GM19035 (cell line): ENCODE measurements around the gene SFTA2.
"Not testable (repeated sequence)": the region's sequence is repeated elsewhere in the genome, so short reads cannot be mapped to it uniquely, and the experiment has no call there.

Source experiments
- ATAC-seq: cut with Tn5 transposase; IDR thresholded peaks from one replicate; pipeline ENCODE4 v1.9.1; 2021; ENCODE audit not compliant: unreplicated experiment

SFTA2 gene

DNA sequence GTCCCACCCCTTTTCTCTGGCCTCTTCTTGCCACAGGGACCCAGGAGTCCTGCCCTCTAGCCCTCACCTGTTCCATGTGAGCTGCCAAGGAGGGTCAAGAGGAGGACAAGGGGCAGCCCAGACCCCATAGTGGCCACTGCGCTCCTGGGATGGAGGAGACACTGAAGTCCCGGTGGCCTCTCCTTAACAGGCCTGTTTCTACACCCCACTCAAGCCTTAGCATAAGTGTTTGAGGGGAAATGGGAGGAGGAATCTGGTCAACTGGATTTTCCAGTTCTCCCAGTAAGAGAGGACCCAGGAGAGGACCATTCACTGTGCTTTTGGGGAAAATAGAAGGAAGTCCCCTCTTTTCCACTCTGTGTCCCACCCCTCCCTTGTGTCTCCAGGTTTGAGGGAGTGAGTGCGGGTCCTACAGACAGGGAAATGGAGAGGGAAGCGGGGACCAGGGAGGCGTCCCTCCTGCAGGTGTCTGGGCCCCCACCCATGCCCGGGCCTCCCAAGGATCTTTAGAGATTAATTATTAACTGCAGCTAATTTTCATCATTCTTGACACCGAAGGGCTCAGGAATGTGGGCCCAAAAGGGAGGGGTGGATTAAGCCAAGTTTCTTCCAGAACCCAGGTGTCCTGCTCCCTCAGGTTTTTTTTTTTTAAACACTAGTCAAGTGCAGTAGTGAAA is at the start of gene SFTA2:
Gene SFTA2 (minus strand): TSS at position 202 of the 677 bp plus-strand sequence. CDS start 74 bp downstream, at position 128.
- ATAC-seq, result no peak

DNA sequence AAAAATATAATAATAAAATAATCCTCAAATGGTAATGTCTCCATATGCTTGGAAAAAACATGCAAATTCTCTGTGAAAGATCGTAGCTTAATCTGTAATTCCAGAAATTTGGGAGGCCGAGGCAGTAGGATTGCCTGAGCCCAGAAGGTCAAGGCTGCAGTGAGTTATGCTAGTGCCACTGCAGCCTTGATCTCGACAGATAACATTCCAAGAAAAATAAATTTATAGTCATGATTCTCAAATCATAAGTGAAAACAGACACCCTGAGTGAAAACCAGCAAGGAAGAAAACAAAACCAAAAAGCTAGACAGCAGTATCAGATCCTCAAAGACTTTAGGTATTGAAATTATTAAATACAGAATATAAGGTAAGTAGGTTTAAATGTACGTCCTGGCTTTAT is 47.7 kb upstream of the SFTA2 start:
- ATAC-seq, result no peak

DNA sequence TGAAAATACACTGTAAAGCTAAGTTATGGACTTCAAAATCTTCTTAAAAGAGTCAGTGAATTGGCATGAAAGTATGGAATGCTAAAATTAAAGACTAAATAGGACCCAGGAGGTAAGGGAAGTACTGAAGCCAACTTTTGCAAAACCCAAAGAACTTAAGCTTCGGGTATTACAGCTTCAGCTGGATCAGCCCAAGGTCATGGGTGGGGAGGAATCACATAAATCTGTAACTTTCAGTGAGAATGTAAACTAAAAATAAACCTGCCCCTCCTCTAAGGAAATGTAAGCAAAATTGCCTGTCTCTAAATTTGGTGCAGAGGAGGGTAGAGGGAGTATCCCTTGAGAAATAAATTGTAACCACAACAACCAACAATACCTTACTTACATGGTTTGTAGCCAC is 47.2 kb upstream of the SFTA2 start:
- no peak for ATAC-seq

DNA sequence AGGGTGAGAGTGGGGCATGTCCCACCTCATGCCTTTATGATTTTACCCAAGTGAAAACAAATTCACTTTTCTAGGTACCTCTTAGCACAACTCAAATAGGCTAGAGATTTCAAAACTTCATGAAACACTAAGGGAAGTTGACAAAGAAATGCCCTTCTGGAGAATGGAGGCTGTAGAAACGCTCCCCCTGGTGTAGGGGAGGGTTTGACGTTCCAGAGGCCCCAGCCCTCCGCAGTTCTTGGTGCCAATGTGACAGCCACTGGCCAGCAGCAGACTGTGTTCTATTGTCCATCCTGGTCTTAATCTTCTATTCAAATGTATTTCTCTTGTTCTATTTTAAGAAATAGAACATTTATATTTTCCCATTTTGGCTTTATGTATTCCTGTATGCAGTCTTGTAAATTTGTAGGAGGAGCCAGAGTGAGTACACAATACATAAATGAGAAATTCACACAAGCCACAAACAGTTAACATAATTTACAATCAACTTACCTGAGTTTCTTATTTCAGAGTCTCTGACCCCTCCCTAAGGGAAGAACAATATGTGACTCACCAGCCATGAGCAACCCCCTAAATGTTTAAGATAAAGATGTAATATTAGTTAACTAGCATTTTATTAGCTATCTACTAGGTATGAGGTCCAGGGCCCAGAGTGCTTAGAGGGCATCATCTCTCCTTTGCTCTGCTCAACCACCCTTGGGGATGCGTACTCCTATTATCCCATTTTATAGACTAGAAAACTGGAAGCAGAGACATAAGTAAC is 42.7 kb upstream of the SFTA2 start:
- ATAC-seq, result no peak

DNA sequence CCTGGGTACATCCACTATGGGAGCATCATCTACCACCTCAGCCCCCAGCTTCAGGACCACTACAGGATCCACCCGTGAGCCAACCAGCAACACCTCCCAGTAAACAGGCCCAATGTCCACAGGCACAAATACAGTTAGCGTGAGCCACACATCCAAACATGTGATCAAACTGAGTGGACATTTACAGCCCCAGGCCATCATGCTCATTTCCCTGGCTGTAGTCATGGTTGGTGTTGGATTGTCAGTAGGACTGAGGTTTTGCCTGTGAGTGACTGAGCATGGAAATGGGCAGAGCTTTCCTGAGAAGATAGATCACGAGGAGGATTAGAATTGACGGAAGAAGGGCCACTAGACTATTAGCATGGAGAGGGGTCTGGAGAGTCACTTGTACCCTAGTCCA is 40.8 kb upstream of the SFTA2 start:
- no peak for ATAC-seq

DNA sequence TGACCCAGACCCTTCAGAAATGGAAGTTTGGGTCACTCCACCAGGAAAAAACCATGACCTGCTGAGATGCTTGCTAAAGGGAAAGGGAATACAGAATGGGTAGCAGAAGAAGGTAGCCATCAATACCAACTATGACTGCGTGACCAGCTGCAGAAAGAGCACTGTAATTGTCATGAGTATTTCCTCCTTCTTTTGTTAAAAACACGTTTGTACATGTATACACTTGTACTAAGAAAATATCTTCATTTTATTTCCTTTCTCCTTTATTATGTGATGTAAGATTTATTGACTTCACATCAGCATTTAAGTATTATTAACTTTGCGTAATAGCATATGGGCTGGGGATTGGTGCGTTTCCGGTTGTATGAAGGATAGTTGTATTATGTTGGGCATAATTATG is 39.0 kb upstream of the SFTA2 start:
- ATAC-seq, result no peak

DNA sequence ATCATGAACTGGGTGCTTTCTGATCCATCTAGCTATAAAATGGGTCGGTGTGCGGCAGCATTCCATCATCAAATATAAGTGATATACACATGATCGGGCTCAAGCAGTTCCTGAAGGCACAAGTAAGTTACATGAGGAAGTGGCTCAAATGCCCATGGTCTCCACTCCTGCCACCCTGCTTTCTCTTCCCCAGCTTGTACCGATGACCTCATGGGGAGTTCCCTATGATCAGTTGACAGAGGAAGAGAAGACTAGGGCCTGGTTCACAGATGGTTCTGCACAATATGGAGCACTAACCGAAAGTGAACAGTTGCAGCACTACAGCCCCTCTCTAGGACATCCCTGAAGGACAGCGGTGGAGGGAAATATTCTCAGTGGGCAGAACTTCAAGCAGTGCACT is 37.2 kb upstream of the SFTA2 start:
- not testable (repeated sequence) for ATAC-seq

DNA sequence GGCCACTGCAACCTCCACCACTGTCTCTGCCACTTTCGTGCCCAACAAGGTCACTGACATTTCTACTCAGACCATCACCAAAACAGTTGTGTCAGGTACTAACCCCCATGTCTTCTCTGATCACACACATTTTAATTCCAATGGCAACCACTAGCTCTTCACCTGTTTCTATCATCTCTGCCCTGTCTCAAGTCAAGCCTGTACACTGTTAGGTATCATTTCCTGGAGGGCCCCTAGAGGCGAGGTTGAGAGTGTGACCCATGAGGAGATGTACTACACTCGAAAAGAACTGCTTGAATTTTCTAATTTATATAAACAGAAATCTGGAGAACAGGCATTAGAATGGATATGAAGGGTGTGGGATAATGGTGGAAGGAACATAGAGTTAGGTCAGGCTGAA is 34.2 kb upstream of the SFTA2 start:
- no peak for ATAC-seq

DNA sequence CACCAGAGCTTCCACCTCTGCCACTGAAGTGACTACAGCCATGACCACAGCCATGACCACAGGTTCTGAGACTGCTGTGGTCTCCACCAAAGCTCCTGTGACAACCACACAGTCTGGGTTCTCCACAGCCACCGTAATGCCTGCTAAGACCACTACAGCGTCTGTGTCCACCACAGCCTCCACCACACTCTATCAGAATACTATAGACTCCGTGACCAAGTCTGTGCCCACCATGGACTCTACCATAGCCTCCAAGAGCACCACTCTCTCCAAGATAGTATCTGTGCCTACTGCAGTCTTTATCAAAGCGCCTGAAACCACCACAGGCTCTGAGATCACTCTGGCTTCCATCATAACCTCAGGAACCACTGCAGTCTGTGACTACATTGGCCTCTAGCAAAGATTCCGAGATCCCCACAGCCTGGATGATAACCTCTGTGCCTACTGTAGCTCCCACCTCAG is 33.2 kb upstream of the SFTA2 start:
- no peak for ATAC-seq

DNA sequence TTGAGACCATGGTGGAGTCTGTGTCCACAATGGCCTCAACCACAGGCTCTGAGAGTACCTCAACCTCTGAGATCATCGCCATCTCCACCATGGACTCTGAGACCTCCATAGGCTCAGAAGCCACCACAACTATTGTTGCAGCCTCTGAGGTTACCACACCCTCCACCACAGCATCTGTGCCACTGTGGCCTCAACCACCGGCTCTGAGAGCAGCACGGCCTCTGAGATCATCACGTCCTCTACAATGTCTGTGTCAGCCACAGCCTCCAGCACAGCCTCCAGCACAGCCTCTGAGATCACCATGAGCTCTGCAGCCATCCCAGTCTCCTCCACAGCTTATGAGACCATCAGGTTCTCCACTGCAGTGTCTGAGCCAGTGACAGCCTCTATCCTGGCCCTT is 32.1 kb upstream of the SFTA2 start:
- no peak for ATAC-seq

DNA sequence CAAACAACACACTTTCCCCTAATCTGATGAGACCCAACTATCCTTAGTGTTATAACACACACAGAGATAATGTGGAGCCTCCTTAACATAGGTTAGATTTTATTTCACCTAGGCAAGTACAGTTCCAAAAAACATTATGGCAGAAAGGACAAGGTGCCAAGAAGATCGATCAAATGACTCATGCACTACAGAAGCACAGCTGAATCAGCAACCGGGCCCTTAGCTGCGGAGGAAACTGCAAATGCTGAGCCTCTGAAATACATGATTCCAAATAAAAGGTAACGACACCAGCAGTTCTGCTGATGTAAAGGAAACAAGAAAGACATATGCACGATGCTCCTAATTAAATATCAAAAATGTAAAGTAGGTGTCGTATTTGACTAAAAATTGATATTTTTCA is 31.7 kb upstream of the SFTA2 start:
- no peak for ATAC-seq

DNA sequence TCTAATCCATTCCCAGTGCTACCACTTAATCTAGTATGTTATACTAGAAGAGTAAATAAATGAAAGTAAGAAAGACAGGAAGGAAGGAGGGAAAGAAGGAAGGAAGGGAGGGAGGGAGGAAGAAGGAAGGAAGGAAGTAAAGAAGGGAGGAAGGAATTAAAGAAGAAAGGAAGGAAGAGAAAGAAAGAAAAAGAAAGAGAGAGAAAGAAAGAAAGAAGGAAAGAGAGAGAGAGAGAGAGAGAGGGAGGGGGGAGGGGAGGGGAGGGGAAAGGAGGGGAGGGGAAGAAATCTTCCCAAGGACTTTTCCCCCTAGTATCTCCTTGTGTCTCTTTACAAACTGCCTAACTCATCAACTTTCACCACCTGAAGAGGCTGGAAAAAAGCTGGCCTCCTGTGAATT is 30.7 kb upstream of the SFTA2 start:
- ATAC-seq, result no peak

DNA sequence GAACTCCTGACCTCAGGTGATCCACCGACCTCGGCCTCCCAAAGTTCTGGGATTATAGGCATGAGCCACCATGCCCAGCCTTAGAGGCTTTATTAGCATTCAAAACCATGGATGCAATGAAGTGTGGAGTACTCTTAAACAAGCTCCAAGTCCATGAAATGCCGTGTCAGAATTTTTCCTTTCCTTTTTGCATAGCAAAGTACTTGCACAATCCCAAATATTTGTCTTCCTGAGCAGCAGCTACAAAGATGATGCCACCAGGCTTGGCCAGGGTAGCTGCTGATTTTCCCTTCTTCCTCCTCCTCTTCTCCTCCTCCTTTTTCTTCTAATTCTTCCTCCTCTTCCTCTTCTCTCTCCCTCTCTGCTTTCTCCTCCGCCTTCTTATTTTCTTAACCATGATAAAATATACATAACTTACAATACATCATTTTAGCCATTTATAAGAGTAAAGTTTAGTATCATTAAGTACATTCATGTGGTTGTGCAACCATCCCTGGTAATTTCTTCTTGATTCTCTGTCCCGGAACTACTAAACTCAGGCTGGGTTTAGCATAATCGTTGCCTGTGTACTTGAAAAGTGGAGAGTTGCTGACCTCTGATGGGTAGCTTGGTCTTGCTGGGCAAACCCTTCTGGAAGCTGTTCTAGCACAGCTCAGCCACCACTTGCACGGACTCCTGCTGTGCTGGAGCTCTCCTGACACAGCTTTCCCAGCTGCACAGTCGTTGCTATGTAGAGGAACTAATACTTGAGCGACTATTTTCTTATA is 29.1 kb upstream of the SFTA2 start:
- no peak for ATAC-seq

DNA sequence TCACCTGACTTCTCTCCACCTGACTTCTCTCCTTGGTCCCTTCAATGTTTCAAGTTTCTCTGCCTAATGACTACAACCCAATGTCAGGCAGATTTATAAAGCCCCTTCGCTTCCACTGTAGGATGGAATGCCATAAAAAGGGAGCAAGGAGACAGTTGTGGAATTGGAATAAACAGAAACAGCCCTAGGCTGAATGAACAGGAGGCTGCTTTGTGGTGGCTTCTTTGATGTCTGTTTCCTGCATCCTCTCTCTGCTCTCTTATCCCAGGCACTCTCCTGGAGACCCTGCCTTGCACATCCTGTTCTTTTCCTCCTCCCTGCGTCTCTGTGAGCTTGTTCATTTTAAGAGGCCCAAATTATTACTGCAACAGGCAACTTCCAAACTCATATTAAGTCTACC is 25.7 kb upstream of the SFTA2 start:
- no peak for ATAC-seq

DNA sequence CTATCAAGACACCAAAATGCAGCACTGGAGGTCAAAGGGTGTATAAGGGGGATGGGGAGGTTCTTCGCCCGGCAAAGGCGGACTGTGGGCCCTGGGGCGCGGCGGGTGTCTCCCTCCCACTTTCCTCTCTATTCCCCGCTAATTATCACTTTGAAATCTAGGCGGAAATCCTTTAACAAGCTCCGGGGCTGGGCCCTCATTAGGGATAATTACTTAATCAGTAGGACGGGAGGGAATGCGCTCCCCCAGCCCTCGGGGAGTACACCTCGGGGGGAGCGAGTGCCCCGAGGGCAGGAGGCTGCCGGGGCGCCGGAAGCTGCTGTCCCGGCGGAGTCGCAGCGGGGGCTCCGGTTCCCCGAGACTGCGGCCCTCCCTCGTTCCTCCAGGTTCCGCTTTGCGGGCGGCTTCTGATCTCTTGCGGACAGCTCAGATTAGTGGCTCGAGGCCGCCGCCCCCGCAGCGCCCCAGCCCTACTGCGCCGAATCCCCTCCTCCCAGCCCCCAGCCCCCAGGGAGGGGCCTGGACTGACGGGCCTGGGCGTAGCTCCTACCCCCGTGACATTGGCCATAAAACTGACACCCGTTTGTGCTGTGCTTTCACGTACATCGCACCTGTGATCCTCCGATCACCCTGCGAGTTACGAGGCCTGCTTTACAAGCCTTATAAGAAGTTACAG is 23.5 kb upstream of the SFTA2 start:
- no peak for ATAC-seq

DNA sequence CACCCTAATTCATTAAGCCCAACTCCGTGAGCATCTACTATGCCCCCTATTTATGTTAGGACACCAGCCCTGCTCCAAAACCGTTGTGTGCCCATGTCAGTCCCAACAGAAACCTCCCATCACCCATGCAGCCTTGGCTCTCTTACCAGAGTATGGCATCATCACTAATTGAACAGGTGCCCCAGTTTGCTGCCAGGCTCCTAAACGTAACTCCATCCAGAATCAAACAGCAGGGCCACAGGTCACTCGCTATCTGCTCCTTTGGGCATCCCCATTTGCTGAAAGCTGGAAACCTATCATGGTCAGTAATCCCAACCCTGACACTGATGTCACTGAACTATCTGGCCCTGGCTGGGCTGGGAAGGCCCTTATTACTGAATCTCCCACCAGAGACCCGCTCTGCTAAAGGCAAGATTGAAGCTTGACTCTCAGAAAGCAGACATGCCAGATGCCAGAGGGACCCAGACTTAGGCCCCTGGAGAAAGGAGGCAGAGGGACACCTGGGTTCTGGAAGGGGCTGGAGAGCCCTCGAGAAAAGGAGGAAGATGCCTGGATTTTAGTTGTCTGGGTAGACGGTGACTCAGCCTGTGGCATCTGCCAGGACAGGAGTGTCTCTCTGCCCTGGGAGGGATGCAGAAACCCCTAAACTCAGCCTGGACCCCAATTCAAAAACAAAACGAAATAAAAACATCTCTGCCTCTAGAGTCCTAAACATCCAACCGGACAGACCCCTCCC is 22.8 kb upstream of the SFTA2 start:
- no peak for ATAC-seq

DNA sequence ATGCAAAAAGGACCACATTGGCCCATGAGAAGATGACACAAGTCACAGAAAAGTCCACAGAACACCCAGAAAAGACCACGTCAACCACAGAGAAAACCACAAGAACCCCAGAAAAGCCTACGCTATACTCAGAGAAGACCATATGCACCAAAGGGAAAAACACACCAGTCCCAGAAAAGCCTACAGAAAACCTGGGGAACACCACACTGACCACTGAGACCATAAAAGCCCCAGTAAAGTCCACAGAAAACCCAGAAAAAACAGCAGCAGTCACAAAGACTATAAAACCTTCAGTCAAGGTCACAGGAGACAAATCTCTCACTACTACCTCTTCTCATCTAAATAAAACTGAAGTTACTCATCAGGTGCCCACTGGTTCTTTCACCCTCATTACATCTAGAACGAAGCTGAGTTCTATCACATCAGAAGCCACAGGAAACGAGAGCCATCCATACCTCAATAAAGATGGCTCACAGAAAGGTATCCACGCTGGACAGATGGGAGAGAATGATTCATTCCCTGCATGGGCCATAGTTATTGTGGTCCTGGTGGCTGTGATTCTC is 20.0 kb upstream of the SFTA2 start:
- ATAC-seq, result no peak

DNA sequence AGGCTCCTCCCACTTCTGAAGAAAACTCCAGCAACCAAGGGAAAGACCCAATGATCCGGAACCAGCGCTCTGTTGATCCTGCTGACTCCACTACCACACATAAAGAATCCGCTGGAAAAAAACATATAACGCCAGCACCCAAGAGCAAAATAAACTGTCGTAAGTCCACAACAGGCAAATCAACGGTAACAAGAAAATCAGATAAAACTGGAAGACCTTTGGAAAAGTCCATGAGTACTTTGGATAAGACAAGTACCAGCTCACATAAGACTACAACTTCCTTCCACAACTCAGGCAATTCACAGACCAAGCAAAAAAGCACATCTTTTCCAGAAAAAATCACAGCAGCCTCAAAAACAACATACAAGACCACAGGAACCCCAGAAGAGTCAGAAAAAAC is 16.8 kb upstream of the SFTA2 start:
- ATAC-seq, result no peak

DNA sequence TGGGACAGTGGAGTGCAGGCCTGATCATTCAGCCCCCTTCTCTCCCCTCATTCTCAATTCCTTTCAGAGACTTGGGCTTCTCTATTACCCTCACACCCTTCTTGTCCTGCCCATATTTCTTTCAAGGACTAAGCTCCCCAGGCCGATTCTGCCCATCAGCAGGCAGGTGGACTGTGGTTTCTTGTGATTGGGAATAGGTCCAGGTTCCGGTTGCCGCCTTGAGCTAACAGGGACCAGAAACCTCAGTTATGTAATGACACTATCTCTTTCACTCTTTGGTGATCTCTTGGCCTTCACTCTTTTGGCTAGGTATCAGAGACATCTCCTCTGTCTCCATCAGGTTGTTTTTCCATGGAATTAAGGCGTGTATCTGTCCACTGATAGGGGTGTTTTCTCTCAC is 15.3 kb upstream of the SFTA2 start:
- no peak for ATAC-seq

DNA sequence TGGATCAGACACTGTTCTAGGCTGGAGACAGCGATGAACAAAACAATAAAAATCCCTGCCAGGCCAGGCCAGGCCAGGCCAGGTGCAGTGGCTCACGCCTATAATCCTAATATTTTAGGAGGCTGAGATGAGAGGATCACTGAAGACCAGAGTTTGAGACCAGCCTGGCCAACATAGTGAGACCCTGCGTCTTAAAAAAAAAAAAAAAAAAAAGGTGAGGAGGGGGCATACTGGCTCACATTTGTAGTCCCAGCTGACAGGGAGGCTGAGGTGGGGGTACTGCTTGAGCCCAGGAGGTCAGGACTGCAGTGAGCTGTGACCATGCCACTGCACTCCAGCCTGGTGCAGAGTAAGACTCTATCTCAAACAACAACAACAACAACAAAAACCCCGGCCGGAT is 13.3 kb upstream of the SFTA2 start:
- no peak for ATAC-seq
